Bronchial epithelial cell (primary cell): ENCODE results near the gene TMEM44. TPM values are rescaled to one million over a fixed set of nuclear protein-coding genes. Genes with fewer than 3 reads are reported as not detected.
"Not testable (repeated sequence)": the region's sequence is repeated elsewhere in the genome, so short reads cannot be mapped to it uniquely, and the experiment has no call there.

Experiments used
- DNase-seq: peaks from one replicate; pipeline ENCODE4 v3.0.0-alpha.2; 2010; ENCODE audit warnings: low read depth
- FAIRE-seq: peaks from 2 replicates; lab custom pipeline; 2011; peaks lifted over from hg19 to GRCh38; lab: Jason Lieb, UNC
- H3K27me3 ChIP-seq: 2 replicates; pipeline ENCODE4 v1.5.1; 2011; ENCODE audit warnings: low read length; ENCODE audit not compliant: control insufficient read depth, insufficient read depth
- H3K36me3 ChIP-seq: 2 replicates; pipeline ENCODE4 v1.5.1; 2011; ENCODE audit warnings: low read length; ENCODE audit not compliant: control insufficient read depth, insufficient read depth
- H3K4me3 ChIP-seq: 2 replicates; pipeline ENCODE4 v1.5.1; 2011; ENCODE audit warnings: mild to moderate bottlenecking, low read depth, low read length, control low read depth
- total RNA-seq: library from RNA; depleted of rRNA; stranded (reverse); fragments of >200 nt; gene quantifications from 2 replicates; pipeline ENCODE4 v1.2.1, GENCODE V29; 2014
- TF ChIP-seq, protein P1 (sequence below): IDR thresholded peaks from 2 replicates; pipeline ENCODE4 v1.5.1; 2011; ENCODE audit warnings: mild to moderate bottlenecking, moderate library complexity, low read length, control low read depth, inconsistent platforms; ENCODE audit not compliant: insufficient read depth, severe bottlenecking

Gene TMEM44
- total RNA-seq, 1 donor from 2014 or later, result 8.4 TPM

DNA sequence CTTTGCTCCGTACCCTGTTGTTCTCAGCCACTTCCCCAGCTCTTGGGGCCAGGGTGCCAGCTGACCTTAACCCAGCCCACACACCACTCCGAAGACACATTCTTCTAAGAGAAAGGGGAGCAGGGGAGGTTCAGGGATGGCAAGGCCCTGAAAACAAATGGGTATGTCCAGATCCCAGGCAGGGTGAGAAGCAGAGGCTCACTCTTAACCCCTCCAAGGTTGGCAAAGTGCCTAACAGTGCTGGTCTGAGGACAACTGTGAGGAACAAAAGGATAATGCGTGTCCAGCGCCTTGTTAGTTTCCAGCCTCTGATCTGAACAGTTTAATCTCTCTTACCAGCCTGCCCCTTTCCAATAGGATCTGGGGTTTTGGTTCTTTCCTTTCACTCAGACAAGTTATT is 1.5 kb downstream of the TMEM44 start:
- Histone ChIP-seq H3K4me3 (no peak overlapping the region), H3K27me3 (no peaks in the 10 kb centered on the region), H3K36me3 (peaks cover 6% of the 10 kb centered on the region)
- TF ChIP-seq, protein P1, sequence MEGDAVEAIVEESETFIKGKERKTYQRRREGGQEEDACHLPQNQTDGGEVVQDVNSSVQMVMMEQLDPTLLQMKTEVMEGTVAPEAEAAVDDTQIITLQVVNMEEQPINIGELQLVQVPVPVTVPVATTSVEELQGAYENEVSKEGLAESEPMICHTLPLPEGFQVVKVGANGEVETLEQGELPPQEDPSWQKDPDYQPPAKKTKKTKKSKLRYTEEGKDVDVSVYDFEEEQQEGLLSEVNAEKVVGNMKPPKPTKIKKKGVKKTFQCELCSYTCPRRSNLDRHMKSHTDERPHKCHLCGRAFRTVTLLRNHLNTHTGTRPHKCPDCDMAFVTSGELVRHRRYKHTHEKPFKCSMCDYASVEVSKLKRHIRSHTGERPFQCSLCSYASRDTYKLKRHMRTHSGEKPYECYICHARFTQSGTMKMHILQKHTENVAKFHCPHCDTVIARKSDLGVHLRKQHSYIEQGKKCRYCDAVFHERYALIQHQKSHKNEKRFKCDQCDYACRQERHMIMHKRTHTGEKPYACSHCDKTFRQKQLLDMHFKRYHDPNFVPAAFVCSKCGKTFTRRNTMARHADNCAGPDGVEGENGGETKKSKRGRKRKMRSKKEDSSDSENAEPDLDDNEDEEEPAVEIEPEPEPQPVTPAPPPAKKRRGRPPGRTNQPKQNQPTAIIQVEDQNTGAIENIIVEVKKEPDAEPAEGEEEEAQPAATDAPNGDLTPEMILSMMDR, result no peak
- DNase-seq (no peak), FAIRE-seq (no peak)

GRCh38 chr3:194630681-194631080 is 2.5 kb downstream of the TMEM44 start:
- not testable (repeated sequence) for H3K36me3 ChIP-seq, H3K27me3 ChIP-seq, H3K4me3 ChIP-seq, FAIRE-seq, DNase-seq

DNA sequence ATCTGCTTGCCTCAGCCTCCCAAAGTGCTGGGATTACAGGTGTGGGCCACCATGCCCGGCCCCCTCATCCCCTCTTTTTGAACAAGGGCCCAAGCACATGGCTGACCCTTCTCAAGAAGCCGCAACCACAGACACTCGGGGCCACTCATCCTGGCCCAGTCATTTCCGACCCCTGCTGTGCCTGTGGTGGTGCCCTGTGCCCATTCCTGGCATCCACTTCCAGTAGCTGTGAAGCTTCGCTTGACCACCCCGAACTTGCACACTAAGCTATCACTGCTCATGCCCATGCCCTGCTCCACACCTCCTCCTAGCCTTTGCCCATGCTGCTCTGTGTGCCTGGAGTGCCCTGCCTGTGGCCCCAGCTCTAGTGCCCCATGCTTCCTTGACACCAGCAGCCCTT is 8.3 kb downstream of the TMEM44 start:
- FAIRE-seq, result no peak
- H3K36me3 ChIP-seq, result peaks cover 12% of the 10 kb centered on the region
- H3K4me3 ChIP-seq, result no peak overlapping the region
- TF ChIP-seq, protein P1, result no peak
- DNase-seq, result no peak
- H3K27me3 ChIP-seq, result no peaks in the 10 kb centered on the region

- H3K36me3 ChIP-seq, result peaks cover 12% of the 10 kb centered on the region
- DNase-seq (no peak), FAIRE-seq (no peak)
- H3K4me3 ChIP-seq, result no peak overlapping the region
- no peaks in the 10 kb centered on the region for H3K27me3 ChIP-seq
- TF ChIP-seq, protein P1, result no peak
Observed at GRCh38 chr3:194623449-194624290, 9.5 kb downstream of the TMEM44 start.

- TF ChIP-seq, protein P1, result no peak
- Histone ChIP-seq H3K4me3 (no peak overlapping the region), H3K27me3 (no peaks in the 10 kb centered on the region), H3K36me3 (peaks cover 9% of the 10 kb centered on the region)
- no peak for FAIRE-seq
- no peak for DNase-seq
Observed at GRCh38 chr3:194622621-194623340, 10.4 kb downstream of the TMEM44 start.

DNA sequence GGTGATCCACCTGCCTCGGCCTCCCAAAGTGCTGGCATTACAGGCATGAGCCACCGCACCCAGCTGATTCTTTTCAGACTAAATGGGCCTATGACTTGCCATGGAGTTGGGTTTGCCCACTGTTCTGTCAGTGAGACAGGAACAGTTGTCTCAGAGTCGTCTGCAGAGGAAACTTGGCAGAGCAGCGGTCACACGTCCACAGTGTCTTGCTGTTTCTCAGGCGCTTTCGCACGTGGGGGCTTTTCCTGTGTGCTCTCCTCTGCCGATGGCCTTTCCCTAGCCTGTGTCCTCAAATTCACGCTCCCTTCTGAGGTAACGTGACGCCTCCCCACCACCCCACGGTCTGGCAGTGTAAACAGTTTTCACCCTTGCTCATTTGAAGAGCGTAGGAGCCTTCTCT is 11.3 kb downstream of the TMEM44 start:
- Histone ChIP-seq H3K36me3 (peaks cover 6% of the 10 kb centered on the region), H3K27me3 (no peaks in the 10 kb centered on the region), H3K4me3 (no peak overlapping the region)
- TF ChIP-seq, protein P1, result no peak
- DNase-seq (no peak), FAIRE-seq (peak; percentile 62)
